ENCODE measurements around the gene UBIAD1.
A peak's percentile ranks its signal among the peaks of the same experiment; 100 is the strongest.

UBIAD1 gene

GRCh38 chr1:11272544-11272831 lies 510 bp upstream of the UBIAD1 start:
- Histone ChIP-seq H3K9me3 (no peaks in the 10 kb centered on the region), H3K36me3 (peaks cover 0 to 3% (median 2%) of the 10 kb centered on the region in 3 donors), H3K4me3 (peak overlapping the region; percentile 72 to 92), H3K27me3 (no peaks in the 10 kb centered on the region), H3K4me1 (peaks cover 0 to 34% (median 25%) of the 10 kb centered on the region in 4 donors), H3K27ac (peak overlapping the region in 1 of 2 donors; percentile 54)
- DNase-seq: no peak
- TF ChIP-seq CTCF (IDR thresholded peaks at IDR 0.05): no peak
- intact Hi-C loops (cut with DNase I; ENCODE audit: low total_unique reads): no loop called here

- peak overlapping the region; percentile 72 to 92 for H3K4me3 ChIP-seq
- no peaks in the 10 kb centered on the region for H3K27me3 ChIP-seq
- H3K9me3 ChIP-seq: no peaks in the 10 kb centered on the region
- intact Hi-C loops (cut with DNase I; ENCODE audit: low total_unique reads): no loop called here
- DNase-seq: no peak
- TF ChIP-seq CTCF (IDR thresholded peaks at IDR 0.05): no peak
- H3K4me1 ChIP-seq: peaks cover 0 to 34% (median 25%) of the 10 kb centered on the region in 4 donors
- peaks cover 9 to 16% (median 10%) of the 10 kb centered on the region in 3 donors for H3K36me3 ChIP-seq
- H3K27ac ChIP-seq: peak overlapping the region; percentile 92 to 98
These were observed 717 bp downstream of the UBIAD1 start for GRCh38 chr1:11273595-11274234.

- no peak for TF ChIP-seq CTCF (IDR thresholded peaks at IDR 0.05)
- DNase-seq: no peak
- intact Hi-C loops (cut with DNase I; ENCODE audit: low total_unique reads): no loop called here
- Histone ChIP-seq H3K36me3 (peaks cover 19 to 31% (median 21%) of the 10 kb centered on the region in 3 donors), H3K4me3 (no peak overlapping the region), H3K9me3 (no peaks in the 10 kb centered on the region), H3K27ac (no peak overlapping the region), H3K4me1 (peaks cover 0 to 47% (median 28%) of the 10 kb centered on the region in 4 donors), H3K27me3 (no peaks in the 10 kb centered on the region)
These were observed 6.2 kb downstream of the UBIAD1 start for GRCh38 chr1:11279152-11279551.

GRCh38 chr1:11279630-11280029 lies 6.6 kb downstream of the UBIAD1 start:
- DNase-seq: no peak
- peaks cover 19 to 31% (median 21%) of the 10 kb centered on the region in 3 donors for H3K36me3 ChIP-seq
- intact Hi-C loops (cut with DNase I; ENCODE audit: low total_unique reads): no loop called here
- H3K4me3 ChIP-seq: no peak overlapping the region
- H3K27me3 ChIP-seq: no peaks in the 10 kb centered on the region
- H3K27ac ChIP-seq: no peak overlapping the region
- H3K9me3 ChIP-seq: no peaks in the 10 kb centered on the region
- peaks cover 0 to 42% (median 23%) of the 10 kb centered on the region in 4 donors for H3K4me1 ChIP-seq
- TF ChIP-seq CTCF (IDR thresholded peaks at IDR 0.05): no peak

GRCh38 chr1:11280719-11281376 lies 7.8 kb downstream of the UBIAD1 start:
- no peak for DNase-seq
- no peak overlapping the region for H3K27ac ChIP-seq
- no peak overlapping the region for H3K4me3 ChIP-seq
- intact Hi-C loops (cut with DNase I; ENCODE audit: low total_unique reads): no loop called here
- no peak for TF ChIP-seq CTCF (IDR thresholded peaks at IDR 0.05)
- peaks cover 19 to 36% (median 27%) of the 10 kb centered on the region in 3 donors for H3K36me3 ChIP-seq
- H3K9me3 ChIP-seq: no peaks in the 10 kb centered on the region
- peaks cover 0 to 30% (median 14%) of the 10 kb centered on the region in 4 donors for H3K4me1 ChIP-seq
- H3K27me3 ChIP-seq: no peaks in the 10 kb centered on the region

All from tibial artery (tissue), 4 donors.